CD14-positive monocyte (primary cell): ENCODE measurements around the gene PTER. TPM values are rescaled to one million over a fixed set of nuclear protein-coding genes. Genes with fewer than 3 reads are reported as not detected.

ENCODE experiments used
- DNase-seq, 3 donors: peaks; one replicate each; pipeline ENCODE4 v3.0.0-alpha.2; 2011 to 2022
- H2AFZ ChIP-seq: 2 replicates; pipeline ENCODE4 v1.6.0; 2012; ENCODE audit warnings: mild to moderate bottlenecking, low read depth, low read length, inconsistent platforms; ENCODE audit not compliant: insufficient read depth, poor library complexity, severe bottlenecking
- H3K27ac ChIP-seq, 2 donors: 1 replicate in 1 of 2; 2 replicates in 1 of 2; pipeline ENCODE4 v1.5.1; 2012 to 2013; ENCODE audit warnings: low read length in 2 of 2, control low read depth in 1 of 2, inconsistent platforms in 1 of 2, low read depth in 1 of 2, mild to moderate bottlenecking in 1 of 2
- H3K27me3 ChIP-seq, 2 donors: one replicate each; pipeline versions ENCODE4 v1.6.0 to v1.6.1; 2011 to 2013; ENCODE audit warnings: low read length in 2 of 2; ENCODE audit not compliant: control insufficient read depth in 2 of 2, insufficient read depth in 2 of 2
- H3K36me3 ChIP-seq, 2 donors: replicated peaks in 1 of 2; 1 replicate in 1 of 2; 2 replicates in 1 of 2; pipeline versions ENCODE4 v1.5.1 to v1.6.1; 2012 to 2013; ENCODE audit warnings: low read length in 2 of 2, control low read depth in 1 of 2, inconsistent platforms in 1 of 2, mild to moderate bottlenecking in 1 of 2; ENCODE audit not compliant: insufficient read depth in 2 of 2, control insufficient read depth in 1 of 2
- H3K4me1 ChIP-seq, 2 donors: 1 replicate in 1 of 2; 2 replicates in 1 of 2; pipeline versions ENCODE4 v1.5.1 to v1.6.1; 2012 to 2013; ENCODE audit warnings: low read length in 2 of 2, control low read depth in 1 of 2, inconsistent platforms in 1 of 2, mild to moderate bottlenecking in 1 of 2, moderate library complexity in 1 of 2; ENCODE audit not compliant: insufficient read depth in 2 of 2, control insufficient read depth in 1 of 2
- H3K4me2 ChIP-seq: replicated peaks from 2 replicates; pipeline ENCODE3; 2012; ENCODE audit warnings: low read length, moderate library complexity, mild to moderate bottlenecking; ENCODE audit not compliant: poor library complexity, severe bottlenecking; ENCODE audit errors: extremely low read depth
- H3K4me3 ChIP-seq, 3 experiments: fragments of 200-600 bp in 1 of 3; sonication (generic) in 1 of 3; replicated peaks in 1 of 3; 1 replicate in 2 of 3; 2 replicates in 1 of 3; pipeline ENCODE4 v1.5.1; 2011 to 2013; ENCODE audit warnings: low read length in 3 of 3, mild to moderate bottlenecking in 3 of 3, control low read depth in 2 of 3, low read depth in 2 of 3, inconsistent platforms in 1 of 3, moderate library complexity in 1 of 3
- H3K79me2 ChIP-seq: 2 replicates; pipeline ENCODE4 v1.6.0; 2012; ENCODE audit warnings: mild to moderate bottlenecking, control low read depth, inconsistent platforms, low read length, moderate library complexity; ENCODE audit not compliant: insufficient read depth
- H3K9ac ChIP-seq: 2 replicates; pipeline ENCODE4 v1.6.0; 2017; ENCODE audit warnings: low read length, mild to moderate bottlenecking; ENCODE audit not compliant: insufficient read depth, poor library complexity, severe bottlenecking
- H3K9me3 ChIP-seq, 2 donors: replicated peaks in 1 of 2; 1 replicate in 1 of 2; 2 replicates in 1 of 2; pipeline versions ENCODE4 v1.5.1 to v1.6.1; 2012 to 2013; ENCODE audit warnings: low read length in 2 of 2, control low read depth in 1 of 2; ENCODE audit not compliant: control insufficient read depth in 1 of 2, insufficient read depth in 1 of 2
- H4K20me1 ChIP-seq: 2 replicates; pipeline ENCODE4 v1.6.0; 2012; ENCODE audit warnings: mild to moderate bottlenecking, low read length, control low read depth, moderate library complexity; ENCODE audit not compliant: insufficient read depth
- H3K27ac Mint-ChIP-seq, 7 donors: one replicate each; pipeline ENCODE4 v1.8.0; 2020; ENCODE audit warnings: mild to moderate bottlenecking in 7 of 7, mixed read lengths in 7 of 7, moderate library complexity in 6 of 7, inconsistent platforms in 2 of 7
- H3K27me3 Mint-ChIP-seq, 3 donors: one replicate each; pipeline ENCODE4 v1.8.0; 2021 to 2022; ENCODE audit warnings: low read depth in 3 of 3, mild to moderate bottlenecking in 3 of 3, mixed read lengths in 3 of 3, moderate library complexity in 3 of 3, inconsistent platforms in 1 of 3
- H3K36me3 Mint-ChIP-seq, 2 donors: one replicate each; pipeline ENCODE4 v1.8.0; 2020; ENCODE audit warnings: mixed read lengths in 2 of 2, inconsistent platforms in 1 of 2, mild to moderate bottlenecking in 1 of 2
- H3K4me1 Mint-ChIP-seq: one replicate; pipeline ENCODE4 v1.8.0; 2020; ENCODE audit warnings: mild to moderate bottlenecking, mixed read lengths
- H3K4me3 Mint-ChIP-seq, 2 donors: one replicate each; pipeline ENCODE4 v1.8.0; 2020; ENCODE audit warnings: mild to moderate bottlenecking in 2 of 2, mixed read lengths in 2 of 2, moderate library complexity in 1 of 2
- H3K9me3 Mint-ChIP-seq, 7 donors: one replicate each; pipeline ENCODE4 v1.8.0; 2020 to 2022; ENCODE audit warnings: mixed read lengths in 7 of 7, mild to moderate bottlenecking in 6 of 7, moderate library complexity in 6 of 7, inconsistent platforms in 2 of 7
- CTCF ChIP-seq: fragments of 200-600 bp; IDR thresholded peaks from one replicate; pipeline ENCODE4 v1.8.0; 2022; ENCODE audit warnings: antibody characterized with exemption, mild to moderate bottlenecking
- WGBS: methylation state at CpG from one replicate; pipeline ENCODE4 v1.1.5; 2013; ENCODE audit warnings: missing lambda C conversion rate; ENCODE audit not compliant: insufficient coverage; 5-methylcytosine and 5-hydroxymethylcytosine counted together
- intact Hi-C, 2 donors: fragments of 100-400 bp; cut with micrococcal nuclease; formaldehyde crosslinking; loops; one replicate each; pipeline versions ENCODE4 v1.15.0 to v1.15.1; 2023
- polyA plus RNA-seq, 3 donors: library from polyadenylated mRNA; depleted of rRNA in 1 of 3; unstranded in 2 of 3; stranded (reverse) in 1 of 3; fragments of 300-500 nt in 2 of 3; fragments of >200 nt in 1 of 3; fragmentation: Illumina TruSeq in 2 of 3; gene quantifications; 1 replicate in 2 of 3; 2 replicates in 1 of 3; pipeline ENCODE4 v1.2.3, GENCODE V29; 2012 to 2021

PTER gene
- polyA plus RNA-seq, 3 donors: 7.4 to 15.9 (median 8.9) TPM

GRCh38 chr10:16493884-16494536 lies 57.2 kb downstream of the PTER start:
- Histone ChIP-seq H3K79me2 (no peaks in the 10 kb centered on the region), H3K36me3 (peaks cover 8 to 36% of the 10 kb centered on the region in 2 donors), H4K20me1 (no peaks in the 10 kb centered on the region), H3K9ac (no peak overlapping the region), H3K9me3 (no peaks in the 10 kb centered on the region), H3K4me3 (no peak overlapping the region), H2AFZ (no peak overlapping the region), H3K27ac (no peak overlapping the region), H3K27me3 (no peaks in the 10 kb centered on the region), H3K4me1 (no peaks in the 10 kb centered on the region), H3K4me2 (no peak overlapping the region)
- H3K36me3 Mint-ChIP-seq: peaks cover 29% of the 10 kb centered on the region in 2 donors
- no peak for TF ChIP-seq CTCF
- H3K4me3 Mint-ChIP-seq: no peak overlapping the region
- intact Hi-C loops: no loop called here
- no CpG with 5 or more reads among the region's 10 CpGs for WGBS
- H3K9me3 Mint-ChIP-seq: peaks cover 0 to 2% (median 0%) of the 10 kb centered on the region in 7 donors
- no peak for DNase-seq
- no peaks in the 10 kb centered on the region for H3K4me1 Mint-ChIP-seq
- H3K27ac Mint-ChIP-seq: no peak overlapping the region
- no peaks in the 10 kb centered on the region for H3K27me3 Mint-ChIP-seq

- no peak for DNase-seq
- peaks cover 0 to 11% of the 10 kb centered on the region in 2 donors for H3K36me3 ChIP-seq
- no peaks in the 10 kb centered on the region for H4K20me1 ChIP-seq
- H3K27ac ChIP-seq: no peak overlapping the region
- H3K4me1 ChIP-seq: no peaks in the 10 kb centered on the region
- peaks cover 15 to 18% of the 10 kb centered on the region in 2 donors for H3K36me3 Mint-ChIP-seq
- peaks cover 0 to 2% (median 0%) of the 10 kb centered on the region in 7 donors for H3K9me3 Mint-ChIP-seq
- H3K9ac ChIP-seq: no peak overlapping the region
- H3K79me2 ChIP-seq: no peaks in the 10 kb centered on the region
- no peak overlapping the region for H3K4me3 ChIP-seq
- H3K27me3 Mint-ChIP-seq: peaks cover 0 to 2% (median 0%) of the 10 kb centered on the region in 3 donors
- no peak overlapping the region for H3K27ac Mint-ChIP-seq
- intact Hi-C loops: no loop called here
- WGBS: 93% methylated on average over 4 of the region's 4 CpGs
- no peaks in the 10 kb centered on the region for H3K9me3 ChIP-seq
- no peaks in the 10 kb centered on the region for H3K4me1 Mint-ChIP-seq
- H3K27me3 ChIP-seq: no peaks in the 10 kb centered on the region
- H3K4me3 Mint-ChIP-seq: no peak overlapping the region
- H2AFZ ChIP-seq: no peak overlapping the region
- no peak for TF ChIP-seq CTCF
- H3K4me2 ChIP-seq: no peak overlapping the region
These were observed 61.1 kb downstream of the PTER start for GRCh38 chr10:16497911-16498310.
